HepG2 (cell line): ENCODE results near the gene UPF3B. TPM values are rescaled to one million over a fixed set of nuclear protein-coding genes. Genes with fewer than 3 reads are reported as not detected.
A peak's percentile ranks its signal among the peaks of the same experiment; 100 is the strongest.

Source experiments
- ATF1 ChIP-seq: IDR thresholded peaks from 2 replicates; pipeline ENCODE4 v1.6.1; 2016; ENCODE audit warnings: mild to moderate bottlenecking, control low read depth
- EED ChIP-seq: sonication (generic); formaldehyde crosslinking; IDR thresholded peaks from 2 replicates; pipeline ENCODE4 v1.5.0; 2020; ENCODE audit warnings: mild to moderate bottlenecking, missing genetic modification reagents
- GRHL1 ChIP-seq: sonication (generic); formaldehyde crosslinking; conservative IDR thresholded peaks from 2 replicates; pipeline ENCODE4 v1.8.0; 2022; ENCODE audit warnings: missing genetic modification reagents
- IRX3 ChIP-seq: sonication (generic); formaldehyde crosslinking; IDR thresholded peaks from 2 replicates; pipeline ENCODE4 v1.8.1; 2023; ENCODE audit warnings: mild to moderate bottlenecking, low read depth, missing genetic modification reagents, borderline replicate concordance
- KIAA2018 ChIP-seq: sonication (generic); formaldehyde crosslinking; IDR thresholded peaks from 2 replicates; pipeline ENCODE4 v1.5.0; 2020; ENCODE audit warnings: mild to moderate bottlenecking, missing genetic modification reagents, borderline replicate concordance
- MED1 ChIP-seq: sonication (generic); formaldehyde crosslinking; IDR thresholded peaks from 2 replicates; pipeline ENCODE4 v1.4.0; 2020; ENCODE audit warnings: missing genetic modification reagents
- NFKB2 ChIP-seq: sonication (generic); formaldehyde crosslinking; IDR thresholded peaks from 2 replicates; pipeline ENCODE4 v1.4.0; 2020; ENCODE audit warnings: missing genetic modification reagents, borderline replicate concordance
- PAWR ChIP-seq: sonication (generic); formaldehyde crosslinking; IDR thresholded peaks from 2 replicates; pipeline ENCODE4 v1.4.0; 2020; ENCODE audit warnings: missing genetic modification reagents, mild to moderate bottlenecking, borderline replicate concordance
- PPARG ChIP-seq: conservative IDR thresholded peaks from 2 replicates; pipeline ENCODE4 v1.6.1; 2016; ENCODE audit warnings: missing biosample characterization, missing genetic modification reagents
- REL ChIP-seq: sonication (generic); formaldehyde crosslinking; conservative IDR thresholded peaks from 2 replicates; pipeline ENCODE4 v1.8.0; 2022; ENCODE audit warnings: mild to moderate bottlenecking, missing genetic modification reagents, moderate library complexity
- SRY ChIP-seq: sonication (generic); formaldehyde crosslinking; IDR thresholded peaks from 2 replicates; pipeline ENCODE4 v1.8.0; 2022; ENCODE audit warnings: mild to moderate bottlenecking, missing genetic modification reagents
- ZBTB42 ChIP-seq: sonication (generic); formaldehyde crosslinking; IDR thresholded peaks from 2 replicates; pipeline ENCODE4 v1.5.0; 2020; ENCODE audit warnings: mild to moderate bottlenecking, missing genetic modification reagents
- ZC3H13 ChIP-seq: sonication (generic); formaldehyde crosslinking; IDR thresholded peaks from 2 replicates; pipeline ENCODE4 v1.8.1; 2023; ENCODE audit warnings: mild to moderate bottlenecking, missing genetic modification reagents, moderate library complexity
- ZNF609 ChIP-seq: sonication (generic); formaldehyde crosslinking; IDR thresholded peaks from 2 replicates; pipeline ENCODE4 v1.4.0; 2020; ENCODE audit warnings: mild to moderate bottlenecking, missing genetic modification reagents, borderline replicate concordance
- ZNF724P ChIP-seq: sonication (generic); formaldehyde crosslinking; IDR thresholded peaks from 2 replicates; pipeline ENCODE4 v1.8.0; 2022; ENCODE audit warnings: missing genetic modification reagents, borderline replicate concordance
- polyA plus RNA-seq, 8 experiments: library from polyadenylated mRNA; depleted of rRNA in 3 of 8; stranded (reverse) in 7 of 8; unstranded in 1 of 8; fragments of >200 nt; fragmentation: Illumina TruSeq in 4 of 8; extraction: Trizol in 4 of 8; gene quantifications; 2 replicates each; pipeline versions ENCODE4 v1.2.1 to v1.2.3, GENCODE V29; 2011 to 2016; ENCODE audit warnings: low read depth in 4 of 8, missing spikeins in 1 of 8, mixed read lengths in 1 of 8; ENCODE audit not compliant: insufficient read depth in 1 of 8
- total RNA-seq, 5 experiments: library from RNA; depleted of rRNA; stranded (reverse); fragments of >200 nt; fragmentation: Illumina TruSeq; extraction: Trizol; gene quantifications; 2 replicates each; pipeline ENCODE4 v1.2.3, GENCODE V29; 2016; ENCODE audit warnings: low read depth in 1 of 5

Gene UPF3B
- total and polyA plus RNA-seq, 2 of the 13 experiments (the other 11 are each of a cell fraction or from before 2014, with no cell fraction given) = 5.2 to 7.2 TPM

- no peak for TF ChIP-seq REL (CRISPR knock-in tag)
- no peak for TF ChIP-seq ZNF724P (CRISPR knock-in tag)
- no peak for TF ChIP-seq GRHL1 (CRISPR knock-in tag)
- no peak for TF ChIP-seq EED (CRISPR knock-in tag)
- TF ChIP-seq ZNF609 (CRISPR knock-in tag) = no peak
- no peak for TF ChIP-seq NFKB2
- peak; percentile 21; the same call in 1 of the 2 replicates for TF ChIP-seq ATF1 (CRISPR knock-in tag)
- no peak for TF ChIP-seq KIAA2018 (CRISPR knock-in tag)
- peak; percentile 20; the same call in 1 of the 2 replicates for TF ChIP-seq MED1 (CRISPR knock-in tag)
- no peak for TF ChIP-seq ZC3H13 (CRISPR knock-in tag)
- TF ChIP-seq PAWR (CRISPR knock-in tag) = no peak
- TF ChIP-seq IRX3 (CRISPR knock-in tag) = no peak
- peak; percentile 40; the same call in 1 of the 2 replicates for TF ChIP-seq PPARG (CRISPR knock-in tag)
- TF ChIP-seq SRY (CRISPR knock-in tag) = no peak
- TF ChIP-seq ZBTB42 = no peak
Observed at GRCh38 chrX:119826399-119826959, 26.3 kb downstream of the UPF3B start (continued).
